GM19438 (cell line): Measurements from ENCODE around the gene FSCN2.
A peak's percentile ranks its signal among the peaks of the same experiment; 100 is the strongest.

ENCODE experiments used
- ATAC-seq: cut with Tn5 transposase; IDR thresholded peaks from one replicate; pipeline ENCODE4 v1.9.1; 2021; ENCODE audit warnings: low read depth; ENCODE audit not compliant: unreplicated experiment

Gene FSCN2

DNA sequence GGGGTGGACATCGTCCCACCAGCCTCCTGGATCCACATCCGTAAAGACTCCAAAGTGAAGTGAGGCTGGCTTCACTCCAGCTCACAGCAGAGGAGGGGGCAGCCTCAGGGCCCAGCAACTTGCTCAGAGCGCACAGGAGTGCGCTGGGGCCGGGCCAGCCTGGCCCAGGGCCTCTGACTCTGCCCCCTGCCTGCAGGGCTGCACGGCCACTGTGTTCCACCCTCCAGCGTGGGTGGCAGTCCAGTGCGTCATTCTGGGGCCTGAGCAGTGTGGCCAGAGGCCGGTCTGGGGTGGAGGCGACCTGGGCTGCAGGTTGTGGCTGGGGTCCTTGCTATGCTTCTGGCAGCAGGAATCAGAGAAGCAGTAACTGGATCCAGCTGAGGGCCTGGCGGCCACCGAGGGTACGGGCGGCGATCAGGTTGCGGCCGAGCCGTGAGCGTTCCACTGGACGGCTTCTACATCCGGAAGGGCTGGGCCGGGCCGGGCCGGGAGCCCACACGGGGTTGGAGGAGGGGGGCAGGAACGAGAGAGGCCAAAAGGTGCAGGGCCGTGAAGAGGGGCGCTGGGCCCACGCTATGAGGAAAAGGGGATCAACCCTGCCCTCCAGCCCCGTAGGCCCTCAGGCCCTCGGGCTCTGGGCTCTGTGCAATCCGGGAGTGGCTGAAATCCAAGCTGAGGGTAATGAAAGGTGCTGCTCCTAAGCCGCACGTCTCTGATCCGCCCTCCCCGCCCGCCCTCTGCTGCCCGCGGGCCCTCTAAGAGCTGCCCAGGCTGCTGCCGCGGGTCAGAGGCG lies at the start of gene FSCN2:
Gene FSCN2 (plus strand): TSS at position 787 of the 793 bp plus-strand sequence. CDS start 155 bp downstream, outside the sequence.
- ATAC-seq: no peak

- ATAC-seq: no peak
Observed at GRCh38 chr17:81479175-81480071, 48.8 kb upstream of the FSCN2 start.

- no peak for ATAC-seq
Observed at GRCh38 chr17:81480140-81481072, 47.8 kb upstream of the FSCN2 start.

DNA sequence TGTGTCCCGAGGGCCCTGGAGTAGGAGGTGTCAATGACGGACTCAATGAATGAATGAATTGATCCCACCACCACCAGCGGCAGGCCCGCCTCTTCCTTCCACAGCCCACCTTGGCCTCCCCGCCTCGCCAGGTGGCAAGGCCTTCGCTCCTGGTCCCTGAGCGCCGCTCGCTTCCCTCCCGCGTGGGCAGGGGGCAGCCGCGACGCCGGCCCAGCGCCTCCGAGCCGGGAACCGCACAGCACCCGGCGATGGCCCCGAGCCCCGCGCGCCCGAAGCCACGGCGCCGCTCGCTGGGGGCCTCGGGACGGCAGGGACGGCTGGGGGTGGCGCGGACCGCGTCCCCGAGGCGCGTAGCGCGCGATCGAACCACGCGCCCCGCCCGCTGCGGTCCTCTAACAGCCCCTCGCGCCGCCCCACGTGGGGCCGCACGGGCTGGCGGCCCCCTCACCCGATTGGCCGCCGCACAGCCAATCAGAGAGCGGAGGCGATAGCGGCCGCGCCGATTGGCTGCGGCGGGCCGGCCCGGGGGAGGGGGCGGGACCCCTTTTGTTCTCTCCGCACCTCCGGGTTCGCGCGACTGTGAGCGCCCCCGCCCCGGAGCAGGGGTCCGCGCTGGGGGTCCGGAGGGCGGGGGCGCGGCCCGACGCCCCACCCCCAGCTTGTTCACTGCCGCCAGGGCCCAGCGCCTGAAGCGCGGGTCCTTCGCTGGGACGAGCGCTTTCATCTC lies 46.9 kb upstream of the FSCN2 start:
- no peak for ATAC-seq

DNA sequence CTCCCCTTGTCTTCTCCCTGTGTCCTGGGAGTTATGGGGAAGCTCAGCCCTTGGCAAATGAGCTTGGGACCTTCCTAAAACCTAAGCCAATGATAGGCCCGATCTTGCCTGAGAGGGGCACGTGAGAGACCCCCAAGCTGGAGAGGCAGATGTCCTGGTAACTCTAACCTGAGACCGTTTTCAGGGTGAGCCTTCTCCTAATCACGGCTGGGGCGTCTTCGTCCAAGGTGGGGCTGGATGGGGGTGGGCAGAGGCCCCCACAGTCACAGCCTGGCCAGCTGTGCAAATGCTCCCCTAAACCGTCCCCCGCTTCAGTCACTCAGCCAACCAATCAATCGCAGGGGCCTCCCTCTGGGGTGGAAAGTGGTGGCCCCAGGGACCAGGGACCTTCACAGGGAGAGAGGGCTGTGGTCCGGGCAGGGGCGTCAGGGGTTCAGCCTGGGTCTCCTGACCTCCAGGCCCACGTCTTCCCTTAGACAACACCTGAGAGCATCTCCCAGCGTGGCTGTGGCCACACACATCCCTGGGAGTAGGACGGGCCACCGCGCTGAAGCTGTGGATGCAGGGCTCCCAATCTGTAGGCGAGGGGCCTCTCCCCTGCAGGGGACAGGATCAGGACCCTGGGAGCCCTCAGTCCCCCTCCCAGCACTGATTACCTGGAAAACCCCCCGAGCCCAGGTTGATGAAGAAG lies 46.2 kb upstream of the FSCN2 start:
- no peak for ATAC-seq

- no peak for ATAC-seq
Observed at GRCh38 chr17:81482673-81483072, 45.5 kb upstream of the FSCN2 start.

DNA sequence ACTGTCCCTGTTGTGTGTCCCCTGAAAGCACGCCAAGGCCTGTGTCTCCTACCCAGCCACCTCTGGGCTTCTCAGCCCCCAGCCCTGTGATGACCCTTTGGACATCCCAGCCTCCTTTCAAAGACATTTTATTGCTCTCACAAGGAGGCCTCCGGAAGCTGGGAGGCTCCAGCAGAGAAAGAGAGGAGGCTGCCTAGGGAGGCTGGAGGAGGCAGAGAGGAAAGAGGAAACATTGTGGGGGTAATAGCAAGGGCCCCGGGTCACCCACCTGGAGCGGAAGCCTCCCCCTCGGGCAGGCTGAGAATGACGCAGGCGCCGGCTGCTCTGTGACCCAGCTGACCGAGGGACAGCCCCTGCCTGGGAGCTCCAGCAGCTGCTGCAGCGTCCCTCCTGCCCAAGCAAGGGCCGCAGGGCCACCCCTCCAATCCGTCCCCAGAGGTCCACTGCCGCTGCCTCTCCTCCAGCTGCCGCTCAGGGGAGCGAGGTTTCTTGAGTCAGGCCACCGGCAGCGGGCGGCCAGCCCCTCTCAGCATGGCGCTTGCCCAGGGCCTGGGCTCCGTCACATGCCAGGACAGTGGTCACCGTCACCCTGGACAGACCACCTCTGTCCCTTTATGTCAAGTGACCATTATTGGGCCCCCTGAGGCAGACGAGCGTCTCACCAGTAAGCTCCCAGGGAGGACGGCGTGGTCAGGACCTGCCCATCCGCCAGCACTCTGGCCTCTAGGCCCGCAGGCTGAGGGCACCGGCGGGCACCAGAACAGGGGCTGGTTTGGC lies 44.9 kb upstream of the FSCN2 start:
- no peak for ATAC-seq

GRCh38 chr17:81483862-81484194 lies 44.3 kb upstream of the FSCN2 start:
- ATAC-seq: no peak

GRCh38 chr17:81484195-81484979 lies 43.8 kb upstream of the FSCN2 start:
- peak; percentile 60 for ATAC-seq

GRCh38 chr17:81486199-81486810 lies 41.9 kb upstream of the FSCN2 start:
- no peak for ATAC-seq

- ATAC-seq: no peak
Observed at GRCh38 chr17:81487089-81487486, 41.1 kb upstream of the FSCN2 start.

- no peak for ATAC-seq
Observed at GRCh38 chr17:81487487-81488275, 40.5 kb upstream of the FSCN2 start.

DNA sequence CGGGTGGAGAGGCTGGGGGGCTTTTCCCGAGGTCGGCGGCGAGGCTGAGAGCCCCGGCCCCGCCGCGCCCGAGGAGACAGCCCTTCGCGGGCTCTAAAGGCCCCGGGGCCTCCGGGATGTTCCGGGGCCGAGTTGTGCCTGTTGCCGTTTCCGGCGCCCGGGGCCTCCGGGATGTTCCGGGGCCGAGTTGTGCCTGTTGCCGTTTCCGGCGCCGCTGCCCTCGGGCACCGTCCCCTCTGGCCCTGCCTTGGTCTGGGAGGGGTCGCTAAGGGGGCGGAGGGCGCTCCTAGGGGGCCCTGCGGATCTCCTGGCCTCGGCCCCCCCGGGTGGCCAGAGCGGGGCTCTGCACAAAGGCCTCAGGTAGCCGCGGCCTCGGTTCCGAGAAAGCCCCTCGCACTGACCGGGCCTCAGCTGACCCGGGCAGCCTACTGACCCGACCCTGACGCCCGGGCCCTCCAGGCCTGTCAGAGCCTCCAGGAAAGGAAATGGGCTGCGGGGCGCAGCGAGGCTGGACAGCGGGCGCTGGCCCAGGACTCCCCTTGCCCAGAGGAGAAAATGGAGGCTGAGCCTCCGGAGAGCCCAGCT lies 39.8 kb upstream of the FSCN2 start:
- ATAC-seq: no peak

GRCh38 chr17:81489012-81489997 lies 38.9 kb upstream of the FSCN2 start:
- ATAC-seq: no peak
